GM13977 (cell line): ENCODE measurements around the gene ANAPC1.

Experiments used
- DNase-seq: peaks from one replicate; pipeline ENCODE4 v3.0.0; 2012; ENCODE audit warnings: low spot score
- CTCF ChIP-seq: IDR thresholded peaks from 2 replicates; pipeline ENCODE4 v1.5.1; 2012; ENCODE audit warnings: mild to moderate bottlenecking, control low read depth; ENCODE audit not compliant: insufficient read depth; ENCODE audit errors: extremely low read depth, missing control alignments
- in situ Hi-C: fragments of 300-500 bp; cut with MboI; formaldehyde crosslinking; loops from one replicate; pipeline ENCODE4 v1.12.0; 2022; ENCODE audit warnings: low sequenced_read_pairs, low pct_unique_long_range_greater_than_20kb, mixed read lengths, inconsistent platforms; ENCODE audit not compliant: unreplicated experiment

Gene ANAPC1

GRCh38 chr2:111883661-111884591 lies at the start of gene ANAPC1:
Gene ANAPC1 (minus strand): TSS chr2:111884193. CDS start chr2:111880825, 3,368 bp downstream.
- peak; percentile 89 for DNase-seq
- in situ Hi-C loops, result loop anchor here (10.0 to 25.0 kb wide), 3 partner anchors 161 to 703 kb away; partner anchors contain the start of genes CHCHD5 and ZC3H8
- no peak for TF ChIP-seq CTCF

GRCh38 chr2:111932841-111933291 lies 48.9 kb upstream of the ANAPC1 start:
- no peak for DNase-seq
- in situ Hi-C loops, result no loop called here
- TF ChIP-seq CTCF, result no peak

GRCh38 chr2:111930875-111931274 lies 46.9 kb upstream of the ANAPC1 start:
- DNase-seq, result peak; percentile 13
- no peak for TF ChIP-seq CTCF
- in situ Hi-C loops, result no loop called here

- in situ Hi-C loops, result no loop called here
- no peak for DNase-seq
- no peak for TF ChIP-seq CTCF
Measured at GRCh38 chr2:111930409-111930808, 46.4 kb upstream of the ANAPC1 start.

- DNase-seq, result no peak
- in situ Hi-C loops, result no loop called here
- TF ChIP-seq CTCF, result no peak
Measured at GRCh38 chr2:111927723-111928122, 43.7 kb upstream of the ANAPC1 start.

GRCh38 chr2:111924617-111925107 lies 40.7 kb upstream of the ANAPC1 start:
- no peak for TF ChIP-seq CTCF
- no peak for DNase-seq
- in situ Hi-C loops, result no loop called here
